Measurements from ENCODE around the gene LRRC8D.

The LRRC8D gene

GRCh38 chr1:89834083-89834704 is 13.4 kb downstream of the LRRC8D start:
- no peak overlapping the region for H3K4me3 ChIP-seq (ENCODE audit: low read depth, low read length)
- TF ChIP-seq CTCF (IDR thresholded peaks at IDR 0.05; ENCODE audit: borderline replicate concordance, insufficient read depth, low read depth, low read length): no peak

- no peak for TF ChIP-seq CTCF (IDR thresholded peaks at IDR 0.05; ENCODE audit: borderline replicate concordance, insufficient read depth, low read depth, low read length)
- H3K4me3 ChIP-seq (ENCODE audit: low read depth, low read length): no peak overlapping the region
Measured at GRCh38 chr1:89836252-89837035, 15.6 kb downstream of the LRRC8D start.

- no peak overlapping the region for H3K4me3 ChIP-seq (ENCODE audit: low read depth, low read length)
- no peak for TF ChIP-seq CTCF (IDR thresholded peaks at IDR 0.05; ENCODE audit: borderline replicate concordance, insufficient read depth, low read depth, low read length)
Measured at GRCh38 chr1:89837036-89837481, 16.2 kb downstream of the LRRC8D start.

- no peak overlapping the region for H3K4me3 ChIP-seq (ENCODE audit: low read depth, low read length)
- no peak for TF ChIP-seq CTCF (IDR thresholded peaks at IDR 0.05; ENCODE audit: borderline replicate concordance, insufficient read depth, low read depth, low read length)
Measured at GRCh38 chr1:89837510-89837909, 16.7 kb downstream of the LRRC8D start.

GRCh38 chr1:89839516-89839915 is 18.7 kb downstream of the LRRC8D start:
- H3K4me3 ChIP-seq (ENCODE audit: low read depth, low read length): no peak overlapping the region
- TF ChIP-seq CTCF (IDR thresholded peaks at IDR 0.05; ENCODE audit: borderline replicate concordance, insufficient read depth, low read depth, low read length): no peak

- H3K4me3 ChIP-seq (ENCODE audit: low read depth, low read length): no peak overlapping the region
- TF ChIP-seq CTCF (IDR thresholded peaks at IDR 0.05; ENCODE audit: borderline replicate concordance, insufficient read depth, low read depth, low read length): no peak
Measured at GRCh38 chr1:89841507-89841906, 20.7 kb downstream of the LRRC8D start.

Measured in GM12875 (cell line).